Activated CD4-positive, CD25-positive, alpha-beta regulatory T cell treated with anti-CD3 and anti-CD28 coated beads, Interleukin-2, amount 50 U/mL, for 16 hours (primary cell): ENCODE results near the gene KCTD19.

Source experiments
- DNase-seq: peaks from one replicate; pipeline ENCODE4 v3.0.0-alpha.2; 2020; ENCODE audit warnings: low read depth, low spot score

Gene KCTD19

DNA sequence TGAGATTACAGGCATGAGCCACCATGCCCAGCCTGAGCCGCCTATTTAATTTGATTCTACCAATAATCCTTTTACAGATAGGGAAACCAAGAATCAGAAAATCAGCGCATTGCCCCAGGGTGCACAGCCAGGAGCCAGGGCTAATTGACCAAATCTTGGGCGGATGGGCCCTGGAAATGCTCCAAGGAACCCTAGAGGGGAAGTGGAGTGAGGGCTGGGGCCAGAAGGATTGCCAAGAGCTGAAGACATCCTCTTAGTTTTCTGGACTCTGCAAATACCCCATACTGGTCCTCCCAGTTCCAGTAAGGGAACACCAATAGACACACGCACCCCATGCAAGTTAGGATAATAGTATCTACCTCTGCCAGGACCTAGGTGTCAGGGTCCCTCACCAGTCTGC is 83.1 kb downstream of the KCTD19 start:
- no peak for DNase-seq

DNA sequence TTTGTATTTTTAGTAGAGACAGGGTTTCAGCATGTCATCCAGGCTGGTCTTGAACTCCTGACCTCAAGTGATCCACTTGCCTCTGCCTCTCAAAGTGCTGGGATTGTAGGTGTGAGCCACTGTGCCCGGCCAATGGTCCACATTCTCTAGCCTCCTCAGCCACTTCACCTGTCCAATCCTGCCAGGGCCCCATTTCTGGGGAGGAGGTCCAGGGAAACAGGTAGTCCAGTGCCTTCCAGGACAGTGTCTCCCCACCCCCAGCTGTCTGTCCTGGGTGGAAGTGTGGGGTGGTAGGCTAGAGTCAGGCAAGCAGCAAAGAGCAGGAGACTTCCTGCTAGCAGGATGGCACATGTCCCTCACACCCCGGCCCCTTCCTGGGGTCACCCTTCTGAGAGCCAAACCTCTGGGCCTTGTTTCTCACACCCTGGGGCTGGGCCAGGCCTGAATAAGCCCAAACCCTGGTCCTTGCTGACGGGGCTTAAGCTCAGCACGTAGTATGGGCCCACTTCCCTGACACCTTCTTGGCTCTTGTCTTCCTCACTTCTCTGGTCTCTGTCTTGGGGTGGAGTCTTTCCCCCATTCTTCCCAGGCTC is 84.3 kb downstream of the KCTD19 start:
- DNase-seq = no peak

DNA sequence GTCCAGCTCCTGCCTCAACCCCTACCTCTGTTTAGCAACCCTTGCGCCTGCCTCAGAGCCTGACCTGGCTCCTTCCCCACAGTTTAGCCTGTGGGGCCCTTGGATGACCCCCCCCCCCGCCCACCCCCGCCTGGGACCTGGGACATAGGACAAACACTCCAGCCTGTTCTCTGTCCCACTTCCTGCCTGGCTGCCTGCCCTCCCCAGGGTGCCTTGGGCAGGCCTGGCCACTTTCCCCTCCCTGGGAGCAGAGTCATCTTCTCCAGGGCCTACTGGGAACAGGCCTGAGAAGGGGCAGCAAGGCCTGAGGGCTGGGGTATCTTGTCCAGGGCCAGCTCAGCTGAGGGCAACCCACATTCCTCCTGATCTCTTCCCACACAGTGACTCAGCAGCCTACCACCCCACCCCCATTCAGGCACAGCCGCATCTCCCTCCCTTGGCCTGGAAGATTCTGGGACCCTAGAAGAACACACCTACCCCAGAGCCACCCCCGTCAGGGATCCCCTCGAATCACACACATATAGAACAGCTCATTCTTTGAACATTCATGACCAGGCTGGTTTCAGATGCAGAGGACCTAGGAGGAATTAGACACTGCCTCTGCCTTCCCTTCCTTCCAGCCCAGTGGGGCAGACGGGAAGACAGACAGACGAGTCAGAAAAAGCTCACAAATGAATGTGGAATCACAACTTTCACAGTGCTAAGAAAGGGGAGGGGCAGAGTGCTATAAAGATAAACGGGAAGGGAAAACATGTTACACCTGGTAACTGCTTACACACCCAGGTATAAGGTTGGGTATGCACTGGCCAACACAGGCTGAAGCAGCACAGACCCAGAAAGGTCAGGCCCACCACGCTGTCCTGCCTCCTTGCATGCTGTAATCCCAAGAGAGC is 85.3 kb downstream of the KCTD19 start:
- DNase-seq = no peak

DNA sequence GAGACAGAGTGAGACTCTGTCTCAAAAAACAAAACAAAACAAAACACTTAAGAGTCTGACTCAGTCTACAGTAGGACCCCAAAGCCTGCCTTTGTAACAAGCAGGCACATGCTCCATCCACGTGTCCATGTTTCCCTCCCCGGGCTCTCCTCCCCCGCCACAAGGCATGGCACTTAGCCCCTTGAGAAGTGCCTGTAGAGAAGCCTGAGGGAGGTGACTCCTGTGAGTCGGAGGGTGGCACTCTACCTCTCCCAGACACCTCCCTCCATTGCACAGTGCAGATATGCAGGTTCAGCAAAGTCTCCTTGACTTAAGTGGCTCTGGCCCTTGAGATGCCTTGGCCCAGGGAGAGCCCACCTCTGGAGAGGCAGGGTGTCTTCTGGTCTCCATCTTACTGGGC is 86.0 kb downstream of the KCTD19 start:
- DNase-seq = no peak
